Esophagus (tissue), 2 donors: ENCODE results near the gene PES1. TPM values are rescaled to one million over a fixed set of nuclear protein-coding genes. Genes with fewer than 3 reads are reported as not detected.
A peak's percentile ranks its signal among the peaks of the same experiment; 100 is the strongest.
"Not testable (repeated sequence)": the region's sequence is repeated elsewhere in the genome, so short reads cannot be mapped to it uniquely, and the experiment has no call there.

ENCODE experiments used
- H3K27ac ChIP-seq, 2 donors: one replicate each; pipeline ENCODE4 v1.5.1; 2013; ENCODE audit warnings: low read depth in 2 of 2, mild to moderate bottlenecking in 2 of 2, inconsistent platforms in 1 of 2, low read length in 1 of 2, moderate library complexity in 1 of 2
- H3K27me3 ChIP-seq, 2 donors: one replicate each; pipeline ENCODE4 v1.6.1; 2013; ENCODE audit warnings: low read length in 2 of 2, control low read depth in 1 of 2, mild to moderate bottlenecking in 1 of 2; ENCODE audit not compliant: insufficient read depth in 2 of 2, control insufficient read depth in 1 of 2
- H3K36me3 ChIP-seq, 2 donors: one replicate each; pipeline ENCODE4 v1.6.1; 2013; ENCODE audit warnings: low read length in 1 of 2; ENCODE audit not compliant: control insufficient read depth in 2 of 2, insufficient read depth in 2 of 2
- H3K4me1 ChIP-seq, 2 donors: one replicate each; pipeline ENCODE4 v1.6.1; 2013; ENCODE audit warnings: low read length in 1 of 2; ENCODE audit not compliant: control insufficient read depth in 2 of 2, insufficient read depth in 2 of 2
- H3K4me3 ChIP-seq, 2 donors: one replicate each; pipeline ENCODE4 v1.5.1; 2013; ENCODE audit warnings: low read length in 2 of 2, mild to moderate bottlenecking in 2 of 2, low read depth in 1 of 2, moderate library complexity in 1 of 2
- H3K9me3 ChIP-seq, 2 donors: one replicate each; pipeline ENCODE4 v1.6.1; 2013; ENCODE audit warnings: mild to moderate bottlenecking in 2 of 2, low read depth in 1 of 2, low read length in 1 of 2, moderate library complexity in 1 of 2; ENCODE audit not compliant: control insufficient read depth in 2 of 2, insufficient read depth in 1 of 2
- WGBS, 2 donors: extraction: QIAGEN DNeasy Blood & Tissue Kit; methylation state at CpG; one replicate each; pipeline ENCODE4 v1.1.7; 2013; 5-methylcytosine and 5-hydroxymethylcytosine counted together
- polyA plus RNA-seq, 2 donors: library from polyadenylated mRNA; stranded (reverse); fragments of 200-250 nt; gene quantifications; one replicate each; pipeline ENCODE4 v1.2.3, GENCODE V29; 2013
- donor health status: healthy with polysubstance abuse.
- donor health status: Bipolar disorder and iron deficiency.

Gene PES1
- polyA plus RNA-seq, 2 donors, result 31.3 to 46.6 TPM

- Histone ChIP-seq H3K4me3 (no peak overlapping the region), H3K4me1 (no peaks in the 10 kb centered on the region), H3K27ac (no peak overlapping the region), H3K27me3 (peaks cover 3 to 8% of the 10 kb centered on the region in 2 donors), H3K36me3 (no peaks in the 10 kb centered on the region), H3K9me3 (no peaks in the 10 kb centered on the region)
- WGBS, 2 donors, result 76 to 80% methylated on average over 12 of the region's 12 CpGs
Observed at GRCh38 chr22:30542811-30543188, 48.9 kb downstream of the PES1 start.

- Histone ChIP-seq H3K4me3 (peak overlapping the region in 1 of 2 donors; percentile 23), H3K4me1 (no peaks in the 10 kb centered on the region), H3K27ac (no peak overlapping the region), H3K27me3 (peaks cover 3 to 8% of the 10 kb centered on the region in 2 donors), H3K9me3 (no peaks in the 10 kb centered on the region), H3K36me3 (no peaks in the 10 kb centered on the region)
- WGBS, 2 donors, result 6 to 7% methylated on average over 64 of the region's 64 CpGs
Observed at GRCh38 chr22:30541961-30542810, 49.5 kb downstream of the PES1 start.

GRCh38 chr22:30541511-30541910 lies 50.2 kb downstream of the PES1 start:
- H3K27me3 ChIP-seq, H3K4me3 ChIP-seq: not testable (repeated sequence)

GRCh38 chr22:30539368-30539767 lies 52.3 kb downstream of the PES1 start:
- H3K36me3 ChIP-seq, result no peaks in the 10 kb centered on the region
- H3K9me3 ChIP-seq, result peaks cover 0 to 2% of the 10 kb centered on the region in 2 donors
- no peak overlapping the region for H3K4me3 ChIP-seq
- peaks cover 3 to 8% of the 10 kb centered on the region in 2 donors for H3K27me3 ChIP-seq
- no peaks in the 10 kb centered on the region for H3K4me1 ChIP-seq
- WGBS, 2 donors, result 88 to 98% methylated on average over 1 of the region's 1 CpG
- no peak overlapping the region for H3K27ac ChIP-seq

More at GRCh38 chr22:30541511-30541910, 50.2 kb downstream of the PES1 start:
- WGBS, 2 donors, result 84 to 92% methylated on average over 3 of the region's 3 CpGs
- H3K27ac ChIP-seq, H3K9me3 ChIP-seq, H3K4me1 ChIP-seq, H3K36me3 ChIP-seq: not testable (repeated sequence)

- Histone ChIP-seq H3K36me3 (no peaks in the 10 kb centered on the region), H3K4me1 (no peaks in the 10 kb centered on the region), H3K9me3 (peaks cover 0 to 2% of the 10 kb centered on the region in 2 donors), H3K27ac (no peak overlapping the region), H3K27me3 (peaks cover 3 to 8% of the 10 kb centered on the region in 2 donors), H3K4me3 (no peak overlapping the region)
- 83 to 91% methylated on average over 6 of the region's 6 CpGs for WGBS, 2 donors
Observed at GRCh38 chr22:30538280-30538679, 53.4 kb downstream of the PES1 start.

- WGBS, 2 donors, result 81 to 87% methylated on average over 9 of the region's 9 CpGs
- H3K4me3 ChIP-seq, result no peak overlapping the region
- H3K27me3 ChIP-seq, result peaks cover 0 to 5% of the 10 kb centered on the region in 2 donors
- no peaks in the 10 kb centered on the region for H3K4me1 ChIP-seq
- no peaks in the 10 kb centered on the region for H3K36me3 ChIP-seq
- H3K27ac ChIP-seq, result no peak overlapping the region
- peaks cover 0 to 2% of the 10 kb centered on the region in 2 donors for H3K9me3 ChIP-seq
Observed at GRCh38 chr22:30537083-30537731, 54.5 kb downstream of the PES1 start.

- Histone ChIP-seq H3K4me3 (no peak overlapping the region), H3K27ac (no peak overlapping the region), H3K9me3 (peaks cover 0 to 2% of the 10 kb centered on the region in 2 donors), H3K36me3 (no peaks in the 10 kb centered on the region), H3K27me3 (no peaks in the 10 kb centered on the region), H3K4me1 (no peaks in the 10 kb centered on the region)
- WGBS, 2 donors, result 89 to 93% methylated on average over 4 of the region's 4 CpGs
Observed at GRCh38 chr22:30535182-30535581, 56.5 kb downstream of the PES1 start.

GRCh38 chr22:30531651-30532608 lies 59.8 kb downstream of the PES1 start:
- Histone ChIP-seq H3K27ac (no peak overlapping the region), H3K4me3 (no peak overlapping the region), H3K4me1 (no peaks in the 10 kb centered on the region), H3K27me3 (no peaks in the 10 kb centered on the region), H3K9me3 (peaks cover 0 to 2% of the 10 kb centered on the region in 2 donors), H3K36me3 (no peaks in the 10 kb centered on the region)
- WGBS, 2 donors, result 91 to 93% methylated on average over 17 of the region's 17 CpGs

- WGBS, 2 donors, result 82 to 84% methylated on average over 4 of the region's 4 CpGs
- Histone ChIP-seq H3K9me3 (no peaks in the 10 kb centered on the region), H3K4me1 (no peaks in the 10 kb centered on the region), H3K4me3 (no peak overlapping the region), H3K27me3 (peaks cover 0 to 2% of the 10 kb centered on the region in 2 donors), H3K36me3 (no peaks in the 10 kb centered on the region), H3K27ac (no peak overlapping the region)
Observed at GRCh38 chr22:30526656-30527055, 65.1 kb downstream of the PES1 start.
